ENCODE results near the gene TADA1.

GRCh38 chr1:166900987-166901386 is 24.9 kb upstream of the TADA1 start:
- no peak for TF ChIP-seq EZH2phosphoT487 (IDR thresholded peaks at IDR 0.05; ENCODE audit: low read depth)
- TF ChIP-seq, protein P1, sequence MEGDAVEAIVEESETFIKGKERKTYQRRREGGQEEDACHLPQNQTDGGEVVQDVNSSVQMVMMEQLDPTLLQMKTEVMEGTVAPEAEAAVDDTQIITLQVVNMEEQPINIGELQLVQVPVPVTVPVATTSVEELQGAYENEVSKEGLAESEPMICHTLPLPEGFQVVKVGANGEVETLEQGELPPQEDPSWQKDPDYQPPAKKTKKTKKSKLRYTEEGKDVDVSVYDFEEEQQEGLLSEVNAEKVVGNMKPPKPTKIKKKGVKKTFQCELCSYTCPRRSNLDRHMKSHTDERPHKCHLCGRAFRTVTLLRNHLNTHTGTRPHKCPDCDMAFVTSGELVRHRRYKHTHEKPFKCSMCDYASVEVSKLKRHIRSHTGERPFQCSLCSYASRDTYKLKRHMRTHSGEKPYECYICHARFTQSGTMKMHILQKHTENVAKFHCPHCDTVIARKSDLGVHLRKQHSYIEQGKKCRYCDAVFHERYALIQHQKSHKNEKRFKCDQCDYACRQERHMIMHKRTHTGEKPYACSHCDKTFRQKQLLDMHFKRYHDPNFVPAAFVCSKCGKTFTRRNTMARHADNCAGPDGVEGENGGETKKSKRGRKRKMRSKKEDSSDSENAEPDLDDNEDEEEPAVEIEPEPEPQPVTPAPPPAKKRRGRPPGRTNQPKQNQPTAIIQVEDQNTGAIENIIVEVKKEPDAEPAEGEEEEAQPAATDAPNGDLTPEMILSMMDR (IDR thresholded peaks at IDR 0.05; ENCODE audit: low read depth, low read length), result no peak

Measured in OCI-LY3 (cell line).